HG03025 (cell line): ENCODE measurements around the gene PLCB1.

Experiments used
- ATAC-seq: cut with Tn5 transposase; IDR thresholded peaks from one replicate; pipeline ENCODE4 v1.9.1; 2021; ENCODE audit warnings: mild to moderate bottlenecking, moderate library complexity; ENCODE audit not compliant: unreplicated experiment, low FRiP score

Gene PLCB1

GRCh38 chr20:8208226-8208625 lies 76.2 kb downstream of the PLCB1 start:
- ATAC-seq = no peak

- peak; percentile 45 for ATAC-seq
Measured at GRCh38 chr20:8209061-8209460, 77.0 kb downstream of the PLCB1 start.

DNA sequence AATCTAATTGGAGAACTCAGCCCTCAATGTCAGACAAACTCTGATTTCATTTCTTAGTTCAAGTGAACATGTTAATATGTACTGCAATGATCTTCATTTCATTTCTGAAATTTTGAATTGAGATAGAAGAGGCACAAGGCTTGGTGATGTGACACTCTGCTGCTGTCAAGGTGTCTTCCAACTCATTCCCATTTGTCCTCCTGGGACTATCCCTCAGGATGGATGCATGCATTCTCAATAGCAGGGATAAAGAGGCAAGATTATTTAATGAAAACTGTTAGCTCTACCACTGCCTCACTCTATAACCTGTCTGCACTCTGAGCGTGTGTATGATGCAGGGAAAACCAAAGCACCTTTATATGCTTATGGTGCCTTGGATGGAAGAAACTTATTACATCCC lies 78.7 kb downstream of the PLCB1 start:
- no peak for ATAC-seq

DNA sequence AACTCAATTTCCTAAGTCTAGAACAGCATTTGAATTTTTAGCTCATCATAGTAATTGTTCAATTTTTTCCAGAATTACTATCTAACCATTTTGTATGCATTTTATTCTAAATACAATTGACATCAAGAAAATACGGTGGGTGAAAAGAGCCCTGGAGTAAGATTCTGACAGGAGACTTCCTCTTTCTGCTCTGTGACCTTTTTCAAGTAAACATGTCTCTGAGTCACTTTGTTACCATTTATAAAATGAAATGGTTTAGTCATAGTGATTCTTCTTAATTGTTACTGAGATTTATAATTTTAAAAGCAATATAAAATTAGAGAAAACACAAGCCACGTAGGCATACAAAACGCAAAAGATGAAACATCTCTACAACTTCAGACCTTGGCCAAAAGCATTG lies 80.2 kb downstream of the PLCB1 start:
- ATAC-seq = no peak

DNA sequence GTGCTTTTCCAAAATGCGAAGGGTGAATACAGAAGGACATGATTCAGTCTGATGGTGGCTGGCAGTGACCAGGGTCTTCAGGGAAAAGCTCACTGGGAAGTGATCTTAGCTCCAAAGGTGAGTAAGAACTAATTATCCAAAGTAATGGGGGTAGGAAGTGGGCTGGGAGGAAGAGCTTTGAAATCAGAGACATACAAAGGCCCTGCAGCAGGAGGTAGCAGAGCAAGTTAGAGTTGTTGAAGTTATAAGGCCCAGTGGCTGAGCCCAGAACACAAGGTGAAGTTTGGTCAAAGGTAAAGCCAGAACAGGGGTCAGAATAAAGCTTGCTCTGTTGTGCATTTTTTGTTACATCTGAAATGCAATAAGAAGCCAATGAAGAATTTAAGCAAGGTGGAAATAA lies 81.2 kb downstream of the PLCB1 start:
- ATAC-seq = no peak

- peak; percentile 82 for ATAC-seq
Measured at GRCh38 chr20:8213831-8214587, 81.9 kb downstream of the PLCB1 start.

GRCh38 chr20:8215361-8215781 lies 83.3 kb downstream of the PLCB1 start:
- ATAC-seq = no peak

- ATAC-seq = no peak
Measured at GRCh38 chr20:8216375-8217200, 84.5 kb downstream of the PLCB1 start.

DNA sequence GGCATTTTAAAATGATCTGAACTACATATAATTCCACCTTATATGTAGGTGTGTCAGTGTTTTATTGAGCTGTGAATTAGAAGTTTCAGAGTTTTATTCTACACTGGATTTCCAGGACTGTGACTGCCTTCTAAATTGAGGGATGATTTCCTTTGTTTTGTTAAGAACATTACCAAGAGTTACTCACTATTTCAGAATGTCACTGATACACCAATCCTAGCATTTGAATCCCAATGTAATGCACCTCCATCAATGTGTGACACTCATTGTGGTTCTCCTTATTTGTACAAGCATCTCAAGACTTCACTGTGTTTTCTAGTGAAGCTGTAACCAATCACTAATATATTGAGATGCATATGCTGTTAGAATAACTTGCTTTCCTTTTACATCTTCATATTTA lies 86.8 kb downstream of the PLCB1 start:
- no peak for ATAC-seq

GRCh38 chr20:8219403-8219802 lies 87.3 kb downstream of the PLCB1 start:
- no peak for ATAC-seq

- ATAC-seq = no peak
Measured at GRCh38 chr20:8220716-8221115, 88.7 kb downstream of the PLCB1 start.

DNA sequence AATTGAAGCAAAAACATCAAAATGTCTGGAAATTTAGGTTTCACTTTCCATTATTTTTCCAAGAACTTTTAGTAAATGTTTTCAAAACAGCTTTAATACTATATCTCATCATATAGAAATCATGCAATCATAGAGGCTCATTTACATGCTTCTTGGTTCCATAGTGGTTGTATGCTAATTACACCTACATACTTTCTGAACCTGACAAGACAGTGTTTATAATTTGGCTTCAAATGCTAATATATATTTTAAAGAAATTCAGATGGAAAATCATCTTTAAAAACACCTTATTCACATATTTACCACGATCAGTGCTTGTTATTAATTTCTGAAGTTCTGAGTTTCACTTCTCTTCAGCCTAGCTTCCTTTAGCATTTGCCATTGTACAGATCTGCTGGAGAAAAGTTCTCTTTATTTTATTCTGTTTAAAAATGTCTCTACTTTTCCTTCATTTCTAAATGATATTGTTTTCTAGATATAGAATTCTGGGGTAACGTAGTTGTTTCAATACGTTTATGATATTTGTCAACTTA lies 89.9 kb downstream of the PLCB1 start:
- ATAC-seq = no peak

DNA sequence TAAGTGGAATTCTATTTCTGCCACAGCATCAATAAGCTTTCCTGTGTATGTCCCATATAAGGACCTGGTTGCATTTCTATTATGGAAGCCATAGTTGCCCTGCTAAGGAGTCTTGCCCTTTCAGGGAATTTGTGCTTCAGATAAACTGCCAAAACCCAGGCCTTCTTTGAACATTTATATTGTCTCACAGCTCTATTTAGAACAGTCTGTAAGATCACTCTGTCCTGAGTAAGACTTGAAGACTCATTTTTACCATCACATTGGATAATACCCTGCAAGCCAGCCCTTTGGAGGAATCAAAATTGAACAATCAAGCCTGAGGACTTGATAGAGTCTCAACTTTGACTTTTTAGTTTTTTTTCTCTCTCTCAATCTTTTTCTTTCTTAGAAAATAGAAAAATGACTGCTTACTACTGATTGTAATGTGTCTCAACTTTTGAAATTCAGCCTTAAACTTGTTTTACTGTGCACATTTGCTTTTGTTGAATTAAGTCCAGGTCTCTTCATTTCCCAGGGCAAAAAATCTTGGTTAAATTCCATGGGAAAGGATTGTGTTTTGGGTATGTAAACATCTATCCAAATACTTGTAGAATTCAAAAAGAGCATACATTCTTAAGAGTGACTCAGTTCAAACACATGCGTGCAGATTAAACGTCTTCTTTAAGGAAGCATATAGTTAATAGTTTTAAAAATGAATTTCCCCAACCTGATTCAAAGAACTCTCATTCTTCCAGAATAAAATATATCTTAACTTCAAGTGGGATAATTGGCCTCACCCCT lies 91.2 kb downstream of the PLCB1 start:
- ATAC-seq = no peak

- no peak for ATAC-seq
Measured at GRCh38 chr20:8225658-8226057, 93.6 kb downstream of the PLCB1 start.

DNA sequence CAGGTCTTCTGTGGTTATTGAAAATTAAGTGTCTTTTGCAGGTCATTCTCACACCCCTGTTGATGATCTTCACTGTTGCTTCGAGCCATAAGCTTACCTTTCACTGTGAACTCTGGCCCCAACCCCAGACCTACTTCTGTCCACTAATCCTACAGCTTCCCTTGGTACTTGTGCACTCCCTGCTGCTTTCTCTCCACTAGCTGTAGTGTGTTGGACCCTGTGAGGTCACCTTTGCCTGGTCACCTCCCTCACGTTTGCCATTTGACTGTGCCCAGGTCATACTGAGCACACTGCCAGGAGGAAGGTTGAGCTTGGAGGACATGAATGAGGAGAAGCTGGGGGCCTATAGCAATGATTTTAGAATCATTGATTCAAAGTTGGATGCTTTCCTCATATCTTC lies 94.0 kb downstream of the PLCB1 start:
- no peak for ATAC-seq

- no peak for ATAC-seq
Measured at GRCh38 chr20:8227293-8227692, 95.2 kb downstream of the PLCB1 start.

DNA sequence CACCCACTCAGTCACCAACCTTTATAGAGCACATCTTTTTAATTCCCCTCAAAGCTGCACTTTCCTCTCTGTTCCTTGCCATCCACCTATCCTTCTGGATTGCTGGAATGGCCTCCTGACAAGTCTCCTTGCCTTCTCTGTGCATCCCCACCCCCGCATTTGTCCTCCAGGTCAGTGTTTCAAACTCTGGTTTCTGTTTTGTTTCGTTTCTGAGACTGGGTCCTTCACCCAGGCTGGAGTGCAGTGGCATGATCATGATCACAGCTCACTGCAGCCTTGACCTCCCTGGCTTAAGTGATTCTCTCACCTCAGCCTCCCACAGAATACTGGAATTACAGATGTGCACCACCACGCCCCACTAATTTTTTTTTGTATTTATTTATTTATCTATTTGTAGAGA lies 96.2 kb downstream of the PLCB1 start:
- ATAC-seq = no peak

- ATAC-seq = no peak
Measured at GRCh38 chr20:8229090-8229489, 97.0 kb downstream of the PLCB1 start.

GRCh38 chr20:8231038-8231437 lies 99.0 kb downstream of the PLCB1 start:
- no peak for ATAC-seq

DNA sequence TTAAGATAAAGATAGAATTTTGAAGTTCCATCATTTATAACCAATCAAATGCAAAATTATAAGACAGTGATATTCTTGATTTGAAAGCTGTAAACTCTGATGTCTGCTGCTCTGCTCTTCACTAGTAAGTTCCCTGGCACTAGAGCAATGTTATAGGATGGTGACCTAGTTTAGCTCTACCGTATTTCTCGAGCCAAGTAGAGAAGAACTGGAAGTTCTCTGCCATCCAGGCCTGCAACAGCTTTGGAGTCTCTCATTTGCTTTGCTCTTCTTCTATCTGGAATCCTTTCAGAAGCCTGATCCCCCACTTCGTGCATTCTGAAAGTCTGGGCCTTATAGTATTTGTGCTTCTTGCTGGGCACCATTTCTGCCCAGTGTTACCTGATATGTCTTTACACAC lies 100.3 kb downstream of the PLCB1 start:
- no peak for ATAC-seq

- ATAC-seq = no peak
Measured at GRCh38 chr20:8234580-8234979, 102.5 kb downstream of the PLCB1 start.
